ENCODE results near the gene TPM1. TPM values are rescaled to one million over a fixed set of nuclear protein-coding genes. Genes with fewer than 3 reads are reported as not detected.

The TPM1 gene
- total RNA-seq, 1 experiment from 2014 or later = 298 TPM

DNA sequence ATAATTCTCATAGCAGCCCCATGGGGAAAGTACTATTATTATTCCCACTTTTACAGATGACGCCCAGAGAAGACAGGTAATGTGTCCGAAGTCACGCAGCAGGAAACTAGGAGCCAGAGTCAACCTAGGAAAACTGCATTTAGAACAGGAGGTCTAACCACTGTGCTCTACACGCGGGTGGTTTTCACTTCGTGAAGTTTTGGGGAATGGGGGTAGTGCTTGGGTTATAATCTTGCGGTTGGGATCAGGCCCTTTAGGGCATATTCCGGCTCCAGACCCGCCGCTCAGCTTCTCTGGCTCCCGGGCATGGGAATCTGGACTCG, 5.2 kb downstream of the TPM1 start:
- Histone ChIP-seq H3K27ac (ENCODE audit: low read length) (peak overlapping the region; percentile 83), H3K4me1 (ENCODE audit: control insufficient read depth, insufficient read depth, low read length) (peaks cover 72% of the 10 kb centered on the region), H3K36me3 (ENCODE audit: control insufficient read depth, insufficient read depth, low read length) (no peaks in the 10 kb centered on the region; the same call in 1 of the 2 replicates), H3K4me3 (ENCODE audit: low read depth in 2 of 2, low read length in 2 of 2) (peak overlapping the region; percentile 80 to 90), H3K9me3 (ENCODE audit: control insufficient read depth, insufficient read depth, low read depth, low read length) (no peaks in the 10 kb centered on the region), H3K27me3 (ENCODE audit: control insufficient read depth, insufficient read depth, low read length) (no peaks in the 10 kb centered on the region)
- ATAC-seq = no peak
- TF ChIP-seq SIN3A (IDR thresholded peaks at IDR 0.05; ENCODE audit: borderline replicate concordance, insufficient read depth, low read depth, low read length) = no peak
- TF ChIP-seq, protein P1, sequence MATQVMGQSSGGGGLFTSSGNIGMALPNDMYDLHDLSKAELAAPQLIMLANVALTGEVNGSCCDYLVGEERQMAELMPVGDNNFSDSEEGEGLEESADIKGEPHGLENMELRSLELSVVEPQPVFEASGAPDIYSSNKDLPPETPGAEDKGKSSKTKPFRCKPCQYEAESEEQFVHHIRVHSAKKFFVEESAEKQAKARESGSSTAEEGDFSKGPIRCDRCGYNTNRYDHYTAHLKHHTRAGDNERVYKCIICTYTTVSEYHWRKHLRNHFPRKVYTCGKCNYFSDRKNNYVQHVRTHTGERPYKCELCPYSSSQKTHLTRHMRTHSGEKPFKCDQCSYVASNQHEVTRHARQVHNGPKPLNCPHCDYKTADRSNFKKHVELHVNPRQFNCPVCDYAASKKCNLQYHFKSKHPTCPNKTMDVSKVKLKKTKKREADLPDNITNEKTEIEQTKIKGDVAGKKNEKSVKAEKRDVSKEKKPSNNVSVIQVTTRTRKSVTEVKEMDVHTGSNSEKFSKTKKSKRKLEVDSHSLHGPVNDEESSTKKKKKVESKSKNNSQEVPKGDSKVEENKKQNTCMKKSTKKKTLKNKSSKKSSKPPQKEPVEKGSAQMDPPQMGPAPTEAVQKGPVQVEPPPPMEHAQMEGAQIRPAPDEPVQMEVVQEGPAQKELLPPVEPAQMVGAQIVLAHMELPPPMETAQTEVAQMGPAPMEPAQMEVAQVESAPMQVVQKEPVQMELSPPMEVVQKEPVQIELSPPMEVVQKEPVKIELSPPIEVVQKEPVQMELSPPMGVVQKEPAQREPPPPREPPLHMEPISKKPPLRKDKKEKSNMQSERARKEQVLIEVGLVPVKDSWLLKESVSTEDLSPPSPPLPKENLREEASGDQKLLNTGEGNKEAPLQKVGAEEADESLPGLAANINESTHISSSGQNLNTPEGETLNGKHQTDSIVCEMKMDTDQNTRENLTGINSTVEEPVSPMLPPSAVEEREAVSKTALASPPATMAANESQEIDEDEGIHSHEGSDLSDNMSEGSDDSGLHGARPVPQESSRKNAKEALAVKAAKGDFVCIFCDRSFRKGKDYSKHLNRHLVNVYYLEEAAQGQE (IDR thresholded peaks at IDR 0.05; ENCODE audit: insufficient read depth in 1 of 2, low read depth in 2 of 2, low read length in 1 of 2) = no peak
- TF ChIP-seq POLR2AphosphoS5 (IDR thresholded peaks at IDR 0.05; ENCODE audit: low read depth, low read length) = no peak
- TF ChIP-seq TCF7L2 (IDR thresholded peaks at IDR 0.05; ENCODE audit: low read depth, low read length) = no peak
- TF ChIP-seq, protein P2, sequence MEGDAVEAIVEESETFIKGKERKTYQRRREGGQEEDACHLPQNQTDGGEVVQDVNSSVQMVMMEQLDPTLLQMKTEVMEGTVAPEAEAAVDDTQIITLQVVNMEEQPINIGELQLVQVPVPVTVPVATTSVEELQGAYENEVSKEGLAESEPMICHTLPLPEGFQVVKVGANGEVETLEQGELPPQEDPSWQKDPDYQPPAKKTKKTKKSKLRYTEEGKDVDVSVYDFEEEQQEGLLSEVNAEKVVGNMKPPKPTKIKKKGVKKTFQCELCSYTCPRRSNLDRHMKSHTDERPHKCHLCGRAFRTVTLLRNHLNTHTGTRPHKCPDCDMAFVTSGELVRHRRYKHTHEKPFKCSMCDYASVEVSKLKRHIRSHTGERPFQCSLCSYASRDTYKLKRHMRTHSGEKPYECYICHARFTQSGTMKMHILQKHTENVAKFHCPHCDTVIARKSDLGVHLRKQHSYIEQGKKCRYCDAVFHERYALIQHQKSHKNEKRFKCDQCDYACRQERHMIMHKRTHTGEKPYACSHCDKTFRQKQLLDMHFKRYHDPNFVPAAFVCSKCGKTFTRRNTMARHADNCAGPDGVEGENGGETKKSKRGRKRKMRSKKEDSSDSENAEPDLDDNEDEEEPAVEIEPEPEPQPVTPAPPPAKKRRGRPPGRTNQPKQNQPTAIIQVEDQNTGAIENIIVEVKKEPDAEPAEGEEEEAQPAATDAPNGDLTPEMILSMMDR (IDR thresholded peaks at IDR 0.05) = no peak
- no TSS peak for BruUV-seq (replicated peaks)
- intact Hi-C loops (cut with micrococcal nuclease; ENCODE audit: unreplicated experiment) = loop anchor here (2.0 to 10.0 kb wide), 3 partner anchors 45 to 150 kb away; partner anchors contain the start of gene RPS27L
- CTCF ChIA-PET = interaction anchor here (0.6 to 2.4 kb wide), 10 partner anchors 9 to 354 kb away, joined by 3 to 11 read pairs (median 5); no protein-coding TSS in a partner anchor
- in situ Hi-C loops (cut with HindIII; ENCODE audit: low pct_unique_long_range_greater_than_20kb, low sequenced_read_pairs) = no loop called here
- no peak for DNase-seq (ENCODE audit: low read depth, low spot score)
- POLR2A ChIA-PET = interaction anchor here (0.6 to 1.3 kb wide), 4 partner anchors 9 to 470 kb away, joined by 3 to 4 read pairs (median 4); no protein-coding TSS in a partner anchor

DNA sequence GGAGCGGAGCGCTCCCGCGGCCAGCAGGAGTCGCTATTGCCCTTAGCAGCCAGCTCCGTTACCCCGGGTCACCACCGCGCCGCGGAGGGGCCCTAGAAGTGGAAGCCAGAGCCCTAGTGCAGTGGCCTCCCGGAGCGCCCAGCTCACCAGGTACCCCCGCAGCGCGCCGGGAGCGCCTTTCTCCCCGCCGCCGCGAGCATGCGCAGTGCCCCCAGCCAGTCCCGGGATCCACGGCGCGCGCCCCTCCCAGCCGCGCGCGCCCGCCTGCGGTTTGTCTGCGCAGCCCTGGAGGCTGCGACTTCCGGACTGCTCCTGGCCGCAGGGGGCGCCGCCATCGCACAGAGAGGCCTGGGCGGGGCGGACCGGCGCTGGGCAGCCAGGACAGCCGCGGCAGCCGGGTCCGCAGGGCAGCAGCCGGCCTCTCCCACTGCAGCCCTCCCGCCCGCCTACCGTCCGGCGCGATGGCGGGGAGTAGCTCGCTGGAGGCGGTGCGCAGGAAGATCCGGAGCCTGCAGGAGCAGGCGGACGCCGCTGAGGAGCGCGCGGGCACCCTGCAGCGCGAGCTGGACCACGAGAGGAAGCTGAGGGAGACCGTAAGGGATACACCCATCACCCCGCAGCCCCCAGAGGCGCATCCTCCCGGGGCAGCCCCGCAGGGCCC, 5.7 kb downstream of the TPM1 start:
- peak; percentile 84 for ATAC-seq
- in situ Hi-C loops (cut with HindIII; ENCODE audit: low pct_unique_long_range_greater_than_20kb, low sequenced_read_pairs) = no loop called here
- peaks cover 77% of the 10 kb centered on the region for H3K4me1 ChIP-seq (ENCODE audit: control insufficient read depth, insufficient read depth, low read length)
- peak overlapping the region; percentile 85 for H3K27ac ChIP-seq (ENCODE audit: low read length)
- no peaks in the 10 kb centered on the region for H3K9me3 ChIP-seq (ENCODE audit: control insufficient read depth, insufficient read depth, low read depth, low read length)
- TF ChIP-seq, protein P2 (IDR thresholded peaks at IDR 0.05) = peak; percentile 98
- TF ChIP-seq SIN3A (IDR thresholded peaks at IDR 0.05; ENCODE audit: borderline replicate concordance, insufficient read depth, low read depth, low read length) = peak; percentile 88
- TF ChIP-seq, protein P1 (IDR thresholded peaks at IDR 0.05; ENCODE audit: insufficient read depth in 1 of 2, low read depth in 2 of 2, low read length in 1 of 2) = peak in 1 of 2 experiments; percentile 56; a peak in 2 of 4 replicates
- peak; percentile 84; the same call in 1 of the 2 replicates for TF ChIP-seq TCF7L2 (IDR thresholded peaks at IDR 0.05; ENCODE audit: low read depth, low read length)
- TF ChIP-seq POLR2AphosphoS5 (IDR thresholded peaks at IDR 0.05; ENCODE audit: low read depth, low read length) = peak; percentile 83
- H3K36me3 ChIP-seq (ENCODE audit: control insufficient read depth, insufficient read depth, low read length) = no peaks in the 10 kb centered on the region; the same call in 1 of the 2 replicates
- POLR2A ChIA-PET = interaction anchor here (0.6 to 1.3 kb wide), 4 partner anchors 9 to 470 kb away, joined by 3 to 4 read pairs (median 4); no protein-coding TSS in a partner anchor
- intact Hi-C loops (cut with micrococcal nuclease; ENCODE audit: unreplicated experiment) = loop anchor here (2.0 to 10.0 kb wide), 3 partner anchors 45 to 151 kb away; partner anchors contain the start of gene RPS27L
- peak overlapping the region; percentile 80 to 90 for H3K4me3 ChIP-seq (ENCODE audit: low read depth in 2 of 2, low read length in 2 of 2)
- H3K27me3 ChIP-seq (ENCODE audit: control insufficient read depth, insufficient read depth, low read length) = no peaks in the 10 kb centered on the region
- no TSS peak for BruUV-seq (replicated peaks)
- CTCF ChIA-PET = interaction anchor here (0.6 to 2.4 kb wide), 12 partner anchors 9 to 354 kb away, joined by 3 to 11 read pairs (median 5); partner anchors contain the start of gene RPS27L
- DNase-seq (ENCODE audit: low read depth, low spot score) = peak; percentile 87

Measured in Panc1 (cell line).